SU-DHL-6 (cell line): ENCODE results near the gene HP1BP3.

Experiments
- H2AFZ ChIP-seq: fragments of 200-600 bp; sonication (generic); 2 replicates; pipeline ENCODE4 v1.6.1; 2014; ENCODE audit warnings: low read depth, mild to moderate bottlenecking, moderate library complexity, mixed read lengths, antibody characterized with exemption, low read length; ENCODE audit not compliant: severe bottlenecking
- H3F3A ChIP-seq: fragments of 200-600 bp; shearing (Covaris generic); 2 replicates; pipeline ENCODE4 v1.6.0; 2016; ENCODE audit warnings: antibody characterized with exemption, mild to moderate bottlenecking; ENCODE audit not compliant: insufficient read depth
- H3K27ac ChIP-seq: fragments of 200-600 bp; sonication (generic); 2 replicates; pipeline ENCODE4 v1.5.1; 2016; ENCODE audit warnings: low read depth, mild to moderate bottlenecking, low read length, moderate library complexity, mixed read lengths
- H3K27me3 ChIP-seq: fragments of 200-600 bp; sonication (generic), shearing (Covaris generic); 2 replicates; pipeline ENCODE4 v1.6.0; 2014; ENCODE audit warnings: mild to moderate bottlenecking, low read length
- H3K36me3 ChIP-seq: fragments of 200-600 bp; sonication (generic); 2 replicates; pipeline ENCODE4 v1.6.1; 2014; ENCODE audit warnings: mild to moderate bottlenecking, low read length, mixed read lengths
- H3K4me2 ChIP-seq: fragments of 300-600, 200-600 bp; shearing (Covaris generic), sonication (generic); 2 replicates; pipeline ENCODE4 v1.6.0; 2014; ENCODE audit warnings: low read length, low read depth, mild to moderate bottlenecking; ENCODE audit not compliant: poor library complexity, severe bottlenecking
- H3K4me3 ChIP-seq: fragments of 200-600 bp; sonication (generic); 2 replicates; pipeline ENCODE4 v1.5.1; 2014; ENCODE audit warnings: antibody characterized with exemption, low read length, mild to moderate bottlenecking, mixed read lengths; ENCODE audit not compliant: insufficient read depth, poor library complexity, severe bottlenecking
- H3K79me2 ChIP-seq: fragments of 200-600 bp; sonication (generic); 2 replicates; pipeline ENCODE4 v1.6.1; 2014; ENCODE audit warnings: mild to moderate bottlenecking, low read length, moderate library complexity; ENCODE audit not compliant: insufficient read depth
- H3K9ac ChIP-seq: fragments of 200-600 bp; sonication (generic); 2 replicates; pipeline ENCODE4 v1.7.0; 2014; ENCODE audit warnings: mild to moderate bottlenecking, low read length
- H3K9me2 ChIP-seq: fragments of 200-600 bp; sonication (generic); replicated peaks from 2 replicates; pipeline ENCODE4 v1.6.1; 2014; ENCODE audit warnings: low read length; ENCODE audit not compliant: insufficient read depth
- H3K9me3 ChIP-seq: fragments of 200-600 bp; sonication (generic); 2 replicates; pipeline ENCODE4 v1.6.1; 2014; ENCODE audit warnings: low read length, mixed read lengths; ENCODE audit not compliant: insufficient read depth
- H4K20me1 ChIP-seq: fragments of 200-600 bp; sonication (generic); 2 replicates; pipeline ENCODE4 v1.6.1; 2014; ENCODE audit warnings: low read depth, mild to moderate bottlenecking, antibody characterized with exemption, low read length, moderate library complexity, mixed read lengths
- CTCF ChIP-seq: fragments of 200-600 bp; sonication (generic); IDR thresholded peaks from one replicate; pipeline ENCODE4 v1.5.1; 2017; ENCODE audit warnings: antibody characterized with exemption, mild to moderate bottlenecking, low read length, moderate library complexity; ENCODE audit not compliant: insufficient read depth, poor library complexity, severe bottlenecking
- EZH2phosphoT487 ChIP-seq: fragments of 200-600 bp; sonication (generic), shearing (Covaris generic); conservative IDR thresholded peaks from 2 replicates; pipeline ENCODE4 v1.6.1; 2018; ENCODE audit warnings: mild to moderate bottlenecking, antibody characterized with exemption, low read length, moderate library complexity, mixed read lengths

The HP1BP3 gene

GRCh38 chr1:20723537-20724363 is 63.4 kb downstream of the HP1BP3 start:
- Histone ChIP-seq H3K9me3 (no peaks in the 10 kb centered on the region), H3K4me3 (no peak overlapping the region), H2AFZ (no peak overlapping the region)

GRCh38 chr1:20723159-20723536 is 64.0 kb downstream of the HP1BP3 start:
- TF ChIP-seq CTCF = no peak
- TF ChIP-seq EZH2phosphoT487 = no peak
- Histone ChIP-seq H2AFZ (no peak overlapping the region), H3K9me3 (no peaks in the 10 kb centered on the region), H3K9me2 (no peaks in the 10 kb centered on the region), H3K4me2 (no peak overlapping the region), H3K27me3 (no peaks in the 10 kb centered on the region), H3F3A (no peaks in the 10 kb centered on the region), H3K36me3 (no peaks in the 10 kb centered on the region), H4K20me1 (no peaks in the 10 kb centered on the region), H3K9ac (no peak overlapping the region), H3K27ac (no peak overlapping the region), H3K79me2 (no peaks in the 10 kb centered on the region), H3K4me3 (no peak overlapping the region)

More at GRCh38 chr1:20723537-20724363, 63.4 kb downstream of the HP1BP3 start:
- Histone ChIP-seq H3K27me3 (no peaks in the 10 kb centered on the region), H3K9me2 (no peaks in the 10 kb centered on the region), H3K4me2 (no peak overlapping the region), H3K9ac (no peak overlapping the region), H4K20me1 (no peaks in the 10 kb centered on the region), H3K36me3 (no peaks in the 10 kb centered on the region), H3K79me2 (no peaks in the 10 kb centered on the region), H3K27ac (no peak overlapping the region), H3F3A (no peaks in the 10 kb centered on the region)
- TF ChIP-seq CTCF (no peak), EZH2phosphoT487 (no peak)

- Histone ChIP-seq H3K27me3 (no peaks in the 10 kb centered on the region), H3F3A (no peaks in the 10 kb centered on the region), H3K79me2 (no peaks in the 10 kb centered on the region), H3K36me3 (no peaks in the 10 kb centered on the region), H2AFZ (no peak overlapping the region), H3K4me3 (no peak overlapping the region), H3K4me2 (no peak overlapping the region), H3K9me2 (no peaks in the 10 kb centered on the region), H4K20me1 (no peaks in the 10 kb centered on the region), H3K27ac (no peak overlapping the region), H3K9ac (no peak overlapping the region), H3K9me3 (no peaks in the 10 kb centered on the region)
- no peak for TF ChIP-seq EZH2phosphoT487
- TF ChIP-seq CTCF = no peak
Observed at GRCh38 chr1:20721117-20722061, 65.7 kb downstream of the HP1BP3 start.
